ENCODE data around the gene MRAP. TPM values are rescaled to one million over a fixed set of nuclear protein-coding genes. Genes with fewer than 3 reads are reported as not detected.

Gene MRAP
- total and polyA plus RNA-seq, 2 experiments from 2014 or later, result 0.33 TPM; not detected in 1

- TF ChIP-seq, protein P1, sequence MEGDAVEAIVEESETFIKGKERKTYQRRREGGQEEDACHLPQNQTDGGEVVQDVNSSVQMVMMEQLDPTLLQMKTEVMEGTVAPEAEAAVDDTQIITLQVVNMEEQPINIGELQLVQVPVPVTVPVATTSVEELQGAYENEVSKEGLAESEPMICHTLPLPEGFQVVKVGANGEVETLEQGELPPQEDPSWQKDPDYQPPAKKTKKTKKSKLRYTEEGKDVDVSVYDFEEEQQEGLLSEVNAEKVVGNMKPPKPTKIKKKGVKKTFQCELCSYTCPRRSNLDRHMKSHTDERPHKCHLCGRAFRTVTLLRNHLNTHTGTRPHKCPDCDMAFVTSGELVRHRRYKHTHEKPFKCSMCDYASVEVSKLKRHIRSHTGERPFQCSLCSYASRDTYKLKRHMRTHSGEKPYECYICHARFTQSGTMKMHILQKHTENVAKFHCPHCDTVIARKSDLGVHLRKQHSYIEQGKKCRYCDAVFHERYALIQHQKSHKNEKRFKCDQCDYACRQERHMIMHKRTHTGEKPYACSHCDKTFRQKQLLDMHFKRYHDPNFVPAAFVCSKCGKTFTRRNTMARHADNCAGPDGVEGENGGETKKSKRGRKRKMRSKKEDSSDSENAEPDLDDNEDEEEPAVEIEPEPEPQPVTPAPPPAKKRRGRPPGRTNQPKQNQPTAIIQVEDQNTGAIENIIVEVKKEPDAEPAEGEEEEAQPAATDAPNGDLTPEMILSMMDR (IDR thresholded peaks at IDR 0.05; ENCODE audit: poor library complexity), result no peak
- no peak for TF ChIP-seq EZH2phosphoT487 (IDR thresholded peaks at IDR 0.05; ENCODE audit: low read depth, severe bottlenecking, unreplicated experiment)
- no peak for TF ChIP-seq EZH2 (IDR thresholded peaks at IDR 0.05; ENCODE audit: borderline replicate concordance)
- 100% methylated on average over 6 of the region's 6 CpGs for WGBS (ENCODE audit: low lambda C conversion rate, missing lambda C conversion rate)
- DNase-seq (ENCODE audit: low spot score), result no peak
These were observed 14.3 kb downstream of the MRAP start for GRCh38 chr21:32312976-32313375.

GRCh38 chr21:32314806-32315205 lies 16.2 kb downstream of the MRAP start:
- Histone ChIP-seq H3K4me1 (ENCODE audit: insufficient read depth) (no peaks in the 10 kb centered on the region), H3K79me2 (no peaks in the 10 kb centered on the region), H3K27ac (no peak overlapping the region), H3K27me3 (no peaks in the 10 kb centered on the region), H3K9me2 (replicated peaks; ENCODE audit: insufficient read depth) (no peaks in the 10 kb centered on the region), H3K9me3 (ENCODE audit: low read depth) (no peaks in the 10 kb centered on the region), H4K20me1 (ENCODE audit: insufficient read depth, poor library complexity, severe bottlenecking) (no peaks in the 10 kb centered on the region), H3K36me3 (replicated peaks; ENCODE audit: insufficient read depth, low read depth) (no peaks in the 10 kb centered on the region), H2AFZ (no peak overlapping the region), H3K4me2 (no peak overlapping the region), H3K4me3 (no peak overlapping the region)
- DNase-seq (ENCODE audit: low spot score), result no peak
- WGBS (ENCODE audit: low lambda C conversion rate, missing lambda C conversion rate), result 96% methylated on average over 16 of the region's 16 CpGs
- no peak for TF ChIP-seq EZH2 (IDR thresholded peaks at IDR 0.05; ENCODE audit: borderline replicate concordance)

More at GRCh38 chr21:32312976-32313375, 14.3 kb downstream of the MRAP start:
- Histone ChIP-seq H3K4me1 (ENCODE audit: insufficient read depth) (no peaks in the 10 kb centered on the region), H3K27ac (no peak overlapping the region), H3K36me3 (replicated peaks; ENCODE audit: insufficient read depth, low read depth) (no peaks in the 10 kb centered on the region), H3K9me2 (replicated peaks; ENCODE audit: insufficient read depth) (no peaks in the 10 kb centered on the region), H4K20me1 (ENCODE audit: insufficient read depth, poor library complexity, severe bottlenecking) (no peaks in the 10 kb centered on the region), H3K79me2 (no peaks in the 10 kb centered on the region), H3K9me3 (ENCODE audit: low read depth) (no peaks in the 10 kb centered on the region), H3K4me2 (no peak overlapping the region), H3K4me3 (no peak overlapping the region), H3K27me3 (no peaks in the 10 kb centered on the region), H2AFZ (no peak overlapping the region)

DNA sequence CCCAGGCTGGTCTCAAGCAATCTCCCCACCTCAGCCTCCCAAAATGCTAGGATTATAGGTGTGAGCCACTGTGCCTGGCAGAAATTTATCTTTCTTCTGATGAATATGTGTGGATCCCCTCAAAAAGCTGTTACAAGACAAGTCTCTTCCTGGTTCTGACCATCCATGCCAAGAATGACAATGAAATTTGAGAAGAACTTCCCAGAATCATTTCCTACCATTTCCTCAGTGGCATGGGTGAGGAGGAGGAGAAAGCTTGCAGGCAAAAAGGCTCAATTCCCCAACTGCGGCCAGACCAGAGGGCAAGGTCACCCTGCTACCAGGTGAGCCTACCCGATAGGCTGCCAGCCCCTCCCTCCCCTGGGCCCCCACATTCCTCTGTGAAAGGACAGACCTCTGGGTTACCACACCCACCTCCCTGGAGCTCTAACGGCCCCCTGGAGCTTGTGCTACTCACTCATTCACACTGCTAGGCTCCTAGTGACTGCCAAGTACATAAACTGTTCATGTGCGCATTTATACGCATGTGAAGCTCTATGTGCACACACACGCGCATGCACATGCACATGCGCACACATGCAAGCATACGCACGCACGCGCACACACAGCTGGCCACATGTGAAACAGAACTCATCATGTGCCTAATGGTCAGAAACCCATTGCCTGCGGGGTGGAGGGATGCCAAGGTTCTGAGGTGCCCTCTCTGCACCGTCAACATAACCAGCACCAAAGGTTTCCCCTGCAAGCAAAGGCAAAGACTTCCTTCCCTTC lies 17.0 kb downstream of the MRAP start:
- no peaks in the 10 kb centered on the region for H3K9me2 ChIP-seq (replicated peaks; ENCODE audit: insufficient read depth)
- no peaks in the 10 kb centered on the region for H3K36me3 ChIP-seq (replicated peaks; ENCODE audit: insufficient read depth, low read depth)
- DNase-seq (ENCODE audit: low spot score), result no peak
- H3K4me1 ChIP-seq (ENCODE audit: insufficient read depth), result no peaks in the 10 kb centered on the region
- H3K9me3 ChIP-seq (ENCODE audit: low read depth), result no peaks in the 10 kb centered on the region
- no peaks in the 10 kb centered on the region for H4K20me1 ChIP-seq (ENCODE audit: insufficient read depth, poor library complexity, severe bottlenecking)
- no peaks in the 10 kb centered on the region for H3K27me3 ChIP-seq
- no peak overlapping the region for H3K27ac ChIP-seq
- WGBS (ENCODE audit: low lambda C conversion rate, missing lambda C conversion rate), result 94% methylated on average over 14 of the region's 14 CpGs
- H3K4me2 ChIP-seq, result no peak overlapping the region
- TF ChIP-seq, protein P1 (IDR thresholded peaks at IDR 0.05; ENCODE audit: poor library complexity), result no peak
- TF ChIP-seq EZH2phosphoT487 (IDR thresholded peaks at IDR 0.05; ENCODE audit: low read depth, severe bottlenecking, unreplicated experiment) (no peak), EZH2 (IDR thresholded peaks at IDR 0.05; ENCODE audit: borderline replicate concordance) (no peak)
- H3K79me2 ChIP-seq, result no peaks in the 10 kb centered on the region
- no peak overlapping the region for H2AFZ ChIP-seq
- no peak overlapping the region for H3K4me3 ChIP-seq

DNA sequence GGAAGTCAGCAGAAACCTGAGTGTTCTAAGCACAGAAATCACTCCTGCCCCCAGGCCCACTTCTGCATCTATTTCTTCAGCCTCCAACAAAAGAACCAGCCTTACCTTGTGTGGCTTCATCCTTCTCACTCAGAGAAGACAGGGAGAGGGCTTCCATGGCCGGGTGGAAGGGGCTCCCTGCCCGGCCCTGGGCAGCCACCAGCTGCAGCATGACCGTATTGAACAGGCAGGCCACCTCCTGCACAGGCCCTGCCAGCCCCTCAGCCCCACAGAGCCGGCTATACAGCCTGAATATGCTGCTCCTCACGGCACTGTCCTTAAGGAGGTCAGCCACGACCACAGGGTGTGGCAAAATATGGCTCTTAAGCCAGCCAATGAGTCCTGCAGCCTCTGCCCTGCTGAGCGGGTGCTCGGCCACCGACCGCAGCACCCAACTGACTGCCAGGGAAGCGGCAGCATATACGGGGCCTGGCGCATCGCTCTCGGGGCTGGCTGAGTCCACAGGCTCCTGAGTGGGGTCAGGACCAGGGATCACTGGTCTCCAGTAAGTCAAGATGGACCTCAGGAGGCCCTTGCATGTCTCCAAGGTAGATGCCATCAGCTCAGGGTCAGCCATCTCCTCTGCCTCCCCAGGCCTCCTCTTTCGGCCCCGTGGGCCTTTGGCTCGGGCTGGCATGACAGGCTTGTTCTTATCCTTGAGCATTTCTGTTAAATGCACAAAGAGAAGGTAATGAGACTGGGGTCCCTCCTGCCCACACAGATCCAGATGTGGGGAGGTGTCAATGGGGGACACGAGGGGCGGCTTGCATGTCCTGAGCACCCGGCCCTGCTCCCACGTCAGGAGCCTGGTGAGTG lies 17.9 kb downstream of the MRAP start:
- H3K27me3 ChIP-seq, result no peaks in the 10 kb centered on the region
- H3K36me3 ChIP-seq (replicated peaks; ENCODE audit: insufficient read depth, low read depth), result no peaks in the 10 kb centered on the region
- DNase-seq (ENCODE audit: low spot score), result no peak
- H3K4me2 ChIP-seq, result no peak overlapping the region
- no peaks in the 10 kb centered on the region for H3K79me2 ChIP-seq
- H3K9me3 ChIP-seq (ENCODE audit: low read depth), result no peaks in the 10 kb centered on the region
- WGBS (ENCODE audit: low lambda C conversion rate, missing lambda C conversion rate), result 98% methylated on average over 22 of the region's 22 CpGs
- no peaks in the 10 kb centered on the region for H3K9me2 ChIP-seq (replicated peaks; ENCODE audit: insufficient read depth)
- no peak overlapping the region for H3K4me3 ChIP-seq
- TF ChIP-seq EZH2phosphoT487 (IDR thresholded peaks at IDR 0.05; ENCODE audit: low read depth, severe bottlenecking, unreplicated experiment) (no peak), EZH2 (IDR thresholded peaks at IDR 0.05; ENCODE audit: borderline replicate concordance) (no peak)
- TF ChIP-seq, protein P1 (IDR thresholded peaks at IDR 0.05; ENCODE audit: poor library complexity), result no peak
- no peak overlapping the region for H2AFZ ChIP-seq
- H4K20me1 ChIP-seq (ENCODE audit: insufficient read depth, poor library complexity, severe bottlenecking), result no peaks in the 10 kb centered on the region
- H3K27ac ChIP-seq, result no peak overlapping the region
- no peaks in the 10 kb centered on the region for H3K4me1 ChIP-seq (ENCODE audit: insufficient read depth)
